ENCODE measurements around the gene PDGFC. TPM values are rescaled to one million over a fixed set of nuclear protein-coding genes. Genes with fewer than 3 reads are reported as not detected.

PDGFC gene
- total and polyA plus RNA-seq, 9 donors = 18.6 to 58.0 (median 36.2) TPM

- Histone ChIP-seq H3K27me3 (no peaks in the 10 kb centered on the region), H3K4me1 (ENCODE audit: insufficient read depth) (peaks cover 1% of the 10 kb centered on the region), H3K27ac (no peak overlapping the region), H3K36me3 (no peaks in the 10 kb centered on the region), H3K9me3 (no peaks in the 10 kb centered on the region), H3K4me3 (no peak overlapping the region)
- no peak for TF ChIP-seq CTCF (IDR thresholded peaks at IDR 0.05)
- no peak for TF ChIP-seq POLR2A (IDR thresholded peaks at IDR 0.05)
- TF ChIP-seq EP300 (IDR thresholded peaks at IDR 0.05) = no peak
- intact Hi-C loops (cut with DNase I) = no loop called here
- WGBS, 3 donors = 86 to 96% (median 96%) methylated on average over 1 of the region's 1 CpG
- no peak for DNase-seq
Observed at GRCh38 chr4:156923525-156923924, 48.1 kb downstream of the PDGFC start.

GRCh38 chr4:156915221-156915620, 56.4 kb downstream of the PDGFC start:
- intact Hi-C loops (cut with DNase I) = no loop called here
- Histone ChIP-seq H3K4me3 (no peak overlapping the region), H3K4me1 (ENCODE audit: insufficient read depth) (peaks cover 2% of the 10 kb centered on the region), H3K27ac (no peak overlapping the region), H3K9me3 (no peaks in the 10 kb centered on the region), H3K36me3 (no peaks in the 10 kb centered on the region), H3K27me3 (no peaks in the 10 kb centered on the region)
- 91 to 97% (median 95%) methylated on average over 2 of the region's 2 CpGs for WGBS, 3 donors
- DNase-seq = no peak
- TF ChIP-seq EP300 (IDR thresholded peaks at IDR 0.05) (no peak), CTCF (IDR thresholded peaks at IDR 0.05) (no peak), POLR2A (IDR thresholded peaks at IDR 0.05) (no peak)

GRCh38 chr4:156913234-156913633, 58.4 kb downstream of the PDGFC start:
- TF ChIP-seq EP300 (IDR thresholded peaks at IDR 0.05) (no peak), POLR2A (IDR thresholded peaks at IDR 0.05) (no peak), CTCF (IDR thresholded peaks at IDR 0.05) (no peak)
- no peak for DNase-seq
- 97 to 98% (median 98%) methylated on average over 4 of the region's 4 CpGs for WGBS, 3 donors
- H3K36me3 ChIP-seq = no peaks in the 10 kb centered on the region
- no peak overlapping the region for H3K27ac ChIP-seq
- no peaks in the 10 kb centered on the region for H3K9me3 ChIP-seq
- no peak overlapping the region for H3K4me3 ChIP-seq
- peaks cover 2% of the 10 kb centered on the region for H3K4me1 ChIP-seq (ENCODE audit: insufficient read depth)
- no peaks in the 10 kb centered on the region for H3K27me3 ChIP-seq
- intact Hi-C loops (cut with DNase I) = no loop called here

- H3K9me3 ChIP-seq = no peaks in the 10 kb centered on the region
- no peak overlapping the region for H3K4me3 ChIP-seq
- H3K4me1 ChIP-seq (ENCODE audit: insufficient read depth) = peaks cover 2% of the 10 kb centered on the region
- TF ChIP-seq POLR2A (IDR thresholded peaks at IDR 0.05) = no peak
- no peak for TF ChIP-seq CTCF (IDR thresholded peaks at IDR 0.05)
- H3K36me3 ChIP-seq = no peaks in the 10 kb centered on the region
- WGBS, 3 donors = 55 to 59% (median 58%) methylated on average over 2 of the region's 2 CpGs
- no peak for DNase-seq
- H3K27me3 ChIP-seq = no peaks in the 10 kb centered on the region
- H3K27ac ChIP-seq = no peak overlapping the region
- intact Hi-C loops (cut with DNase I) = no loop called here
Observed at GRCh38 chr4:156909010-156909409, 62.6 kb downstream of the PDGFC start.

GRCh38 chr4:156906325-156906724, 65.3 kb downstream of the PDGFC start:
- no peaks in the 10 kb centered on the region for H3K36me3 ChIP-seq

More at GRCh38 chr4:156906325-156906724, 65.3 kb downstream of the PDGFC start:
- H3K27ac ChIP-seq = no peak overlapping the region
- no peaks in the 10 kb centered on the region for H3K9me3 ChIP-seq
- 19 to 28% (median 20%) methylated on average over 2 of the region's 2 CpGs for whole genome bisulfite sequencing, 3 donors
- no peak overlapping the region for H3K4me3 ChIP-seq
- DNase-seq = no peak
- H3K27me3 ChIP-seq = no peaks in the 10 kb centered on the region
- TF ChIP-seq CTCF (IDR thresholded peaks at IDR 0.05) (no peak), POLR2A (IDR thresholded peaks at IDR 0.05) (no peak), EP300 (IDR thresholded peaks at IDR 0.05) (no peak)
- H3K4me1 ChIP-seq (ENCODE audit: insufficient read depth) = peaks cover 2% of the 10 kb centered on the region
- intact Hi-C loops (cut with DNase I) = no loop called here
